ENCODE measurements around the gene TMEM80.
"Not testable (repeated sequence)": the region's sequence is repeated elsewhere in the genome, so short reads cannot be mapped to it uniquely, and the experiment has no call there.

TMEM80 gene

GRCh38 chr11:679271-680207, 16.1 kb upstream of the TMEM80 start:
- no peak for DNase-seq (ENCODE audit: low spot score)

GRCh38 chr11:680476-680875, 15.1 kb upstream of the TMEM80 start:
- no peak for DNase-seq (ENCODE audit: low spot score)

- DNase-seq (ENCODE audit: low spot score), result no peak
Observed at GRCh38 chr11:680970-681369, 14.6 kb upstream of the TMEM80 start.

- no peak for DNase-seq (ENCODE audit: low spot score)
Observed at GRCh38 chr11:686451-687243, 9.0 kb upstream of the TMEM80 start.

GRCh38 chr11:687751-688150, 7.9 kb upstream of the TMEM80 start:
- no peak for DNase-seq (ENCODE audit: low spot score)

- DNase-seq (ENCODE audit: low spot score), result no peak
Observed at GRCh38 chr11:688681-689080, 6.9 kb upstream of the TMEM80 start.

GRCh38 chr11:689625-690024, 6.0 kb upstream of the TMEM80 start:
- no peak for DNase-seq (ENCODE audit: low spot score)

- DNase-seq (ENCODE audit: low spot score), result not testable (repeated sequence)
Observed at GRCh38 chr11:690244-690643, 5.4 kb upstream of the TMEM80 start.

- no peak for DNase-seq (ENCODE audit: low spot score)
Observed at GRCh38 chr11:690738-691633, 4.6 kb upstream of the TMEM80 start.

GRCh38 chr11:691710-692590, 3.7 kb upstream of the TMEM80 start:
- DNase-seq (ENCODE audit: low spot score), result no peak

GRCh38 chr11:692824-693414, 2.7 kb upstream of the TMEM80 start:
- DNase-seq (ENCODE audit: low spot score), result no peak

- DNase-seq (ENCODE audit: low spot score), result no peak
Observed at GRCh38 chr11:693415-693831, 2.2 kb upstream of the TMEM80 start.

- DNase-seq (ENCODE audit: low spot score), result no peak
Observed at GRCh38 chr11:693887-694562, 1.6 kb upstream of the TMEM80 start.

- DNase-seq (ENCODE audit: low spot score), result peak; percentile 92
Observed at GRCh38 chr11:694563-695287, 891 bp upstream of the TMEM80 start, which contains the start of gene DEAF1. TSS of gene DEAF1 (minus strand) at chr11:695222. CDS start at chr11:695047, 175 bp downstream.

- DNase-seq (ENCODE audit: low spot score), result no peak
Observed at GRCh38 chr11:695288-695537, 403 bp upstream of the TMEM80 start.

- DNase-seq (ENCODE audit: low spot score), result peak; percentile 41
Observed at GRCh38 chr11:696955-697491, 1.4 kb downstream of the TMEM80 start.

- no peak for DNase-seq (ENCODE audit: low spot score)
Observed at GRCh38 chr11:697811-698311, 2.2 kb downstream of the TMEM80 start.

GRCh38 chr11:698493-699115, 3.0 kb downstream of the TMEM80 start:
- DNase-seq (ENCODE audit: low spot score), result no peak

GRCh38 chr11:699116-699508, 3.5 kb downstream of the TMEM80 start:
- DNase-seq (ENCODE audit: low spot score), result no peak
